ENCODE measurements around the gene SMARCC1.
"Not testable (repeated sequence)": the region's sequence is repeated elsewhere in the genome, so short reads cannot be mapped to it uniquely, and the experiment has no call there.

Gene SMARCC1

DNA sequence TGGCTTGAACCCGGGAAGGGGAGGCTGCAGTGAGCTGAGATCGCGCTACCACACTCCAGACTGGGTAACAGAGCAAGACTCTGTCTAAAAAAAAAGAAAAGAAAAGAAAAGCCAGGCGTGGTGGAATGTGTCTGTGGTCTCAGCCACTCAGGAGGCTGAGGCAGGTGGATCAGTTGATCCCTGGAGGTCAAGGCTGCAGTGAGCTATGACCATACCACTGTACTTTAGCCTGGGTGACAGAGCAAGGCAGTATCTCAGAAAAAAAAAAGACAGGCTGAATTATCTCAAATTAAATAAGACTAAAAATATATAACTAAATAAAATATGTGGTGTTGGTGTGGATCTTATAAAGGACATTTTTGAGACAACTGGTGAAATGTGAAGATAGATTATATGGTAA, 20.6 kb downstream of the SMARCC1 start:
- no peaks in the 10 kb centered on the region for H3K9me3 ChIP-seq (replicated peaks; ENCODE audit: insufficient read depth, low read length)
- no peak overlapping the region for H3K4me3 ChIP-seq (ENCODE audit: low read length)
- no peaks in the 10 kb centered on the region for H3K27me3 ChIP-seq (replicated peaks; ENCODE audit: insufficient read depth, low read length)
- H3K4me1 ChIP-seq (ENCODE audit: low read length): no peaks in the 10 kb centered on the region
- H3K9me2 ChIP-seq (replicated peaks; ENCODE audit: insufficient read depth, low read length): no peaks in the 10 kb centered on the region
- no peaks in the 10 kb centered on the region for H3F3A ChIP-seq (ENCODE audit: insufficient read depth, low read length)
- no peak overlapping the region for H3K27ac ChIP-seq (ENCODE audit: low read length)
- H2AFZ ChIP-seq (ENCODE audit: low read length): no peak overlapping the region
- peaks cover 11% of the 10 kb centered on the region; the same call in 1 of the 2 replicates for H3K36me3 ChIP-seq (replicated peaks; ENCODE audit: insufficient read depth, low read length)
- no peak overlapping the region for H3K4me2 ChIP-seq (ENCODE audit: low read depth, low read length)
- no peak for DNase-seq
- no peaks in the 10 kb centered on the region; the same call in 1 of the 2 replicates for H4K20me1 ChIP-seq (ENCODE audit: insufficient read depth, low read length)
- TF ChIP-seq EZH2 (optimal IDR thresholded peaks at IDR 0.05; ENCODE audit: low read depth, low read length) (no peak), EZH2phosphoT487 (IDR thresholded peaks at IDR 0.05; ENCODE audit: low read length) (no peak)
- TF ChIP-seq, protein P1, sequence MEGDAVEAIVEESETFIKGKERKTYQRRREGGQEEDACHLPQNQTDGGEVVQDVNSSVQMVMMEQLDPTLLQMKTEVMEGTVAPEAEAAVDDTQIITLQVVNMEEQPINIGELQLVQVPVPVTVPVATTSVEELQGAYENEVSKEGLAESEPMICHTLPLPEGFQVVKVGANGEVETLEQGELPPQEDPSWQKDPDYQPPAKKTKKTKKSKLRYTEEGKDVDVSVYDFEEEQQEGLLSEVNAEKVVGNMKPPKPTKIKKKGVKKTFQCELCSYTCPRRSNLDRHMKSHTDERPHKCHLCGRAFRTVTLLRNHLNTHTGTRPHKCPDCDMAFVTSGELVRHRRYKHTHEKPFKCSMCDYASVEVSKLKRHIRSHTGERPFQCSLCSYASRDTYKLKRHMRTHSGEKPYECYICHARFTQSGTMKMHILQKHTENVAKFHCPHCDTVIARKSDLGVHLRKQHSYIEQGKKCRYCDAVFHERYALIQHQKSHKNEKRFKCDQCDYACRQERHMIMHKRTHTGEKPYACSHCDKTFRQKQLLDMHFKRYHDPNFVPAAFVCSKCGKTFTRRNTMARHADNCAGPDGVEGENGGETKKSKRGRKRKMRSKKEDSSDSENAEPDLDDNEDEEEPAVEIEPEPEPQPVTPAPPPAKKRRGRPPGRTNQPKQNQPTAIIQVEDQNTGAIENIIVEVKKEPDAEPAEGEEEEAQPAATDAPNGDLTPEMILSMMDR (IDR thresholded peaks at IDR 0.05; ENCODE audit: low read length): no peak
- H3K79me2 ChIP-seq (ENCODE audit: low read length): peaks cover 84% of the 10 kb centered on the region
- no peak overlapping the region for H3K9ac ChIP-seq (ENCODE audit: low read length)

DNA sequence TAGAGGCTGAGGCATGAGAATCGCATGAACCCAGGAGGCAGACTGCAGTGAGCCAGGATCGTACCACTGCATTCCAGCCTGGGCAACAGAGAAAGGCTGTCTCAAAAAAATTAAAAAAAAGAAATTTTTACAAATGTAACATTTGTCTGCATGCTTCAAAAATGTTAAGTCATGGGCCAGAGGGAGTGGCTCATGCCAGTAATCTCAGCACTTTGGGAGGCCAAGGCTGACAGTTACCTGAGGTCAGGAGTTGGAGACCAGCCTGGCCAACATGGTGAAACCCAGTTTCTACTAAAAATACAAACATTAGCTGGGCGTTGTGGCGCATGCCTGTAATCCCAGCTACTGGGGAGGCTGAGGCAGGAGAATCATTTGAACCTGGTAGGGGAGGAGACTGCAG, 21.5 kb downstream of the SMARCC1 start:
- not testable (repeated sequence) for H3K9me3 ChIP-seq (replicated peaks; ENCODE audit: insufficient read depth, low read length); H3K9me2 ChIP-seq (replicated peaks; ENCODE audit: insufficient read depth, low read length); H3K27ac ChIP-seq (ENCODE audit: low read length); H3F3A ChIP-seq (ENCODE audit: insufficient read depth, low read length); H4K20me1 ChIP-seq (ENCODE audit: insufficient read depth, low read length); H3K4me1 ChIP-seq (ENCODE audit: low read length); H3K4me2 ChIP-seq (ENCODE audit: low read depth, low read length); H3K4me3 ChIP-seq (ENCODE audit: low read length); H2AFZ ChIP-seq (ENCODE audit: low read length); DNase-seq; H3K9ac ChIP-seq (ENCODE audit: low read length); H3K27me3 ChIP-seq (replicated peaks; ENCODE audit: insufficient read depth, low read length)
- Histone ChIP-seq H3K36me3 (replicated peaks; ENCODE audit: insufficient read depth, low read length) (peaks cover 11% of the 10 kb centered on the region; the same call in 1 of the 2 replicates), H3K79me2 (ENCODE audit: low read length) (peaks cover 84% of the 10 kb centered on the region)

DNA sequence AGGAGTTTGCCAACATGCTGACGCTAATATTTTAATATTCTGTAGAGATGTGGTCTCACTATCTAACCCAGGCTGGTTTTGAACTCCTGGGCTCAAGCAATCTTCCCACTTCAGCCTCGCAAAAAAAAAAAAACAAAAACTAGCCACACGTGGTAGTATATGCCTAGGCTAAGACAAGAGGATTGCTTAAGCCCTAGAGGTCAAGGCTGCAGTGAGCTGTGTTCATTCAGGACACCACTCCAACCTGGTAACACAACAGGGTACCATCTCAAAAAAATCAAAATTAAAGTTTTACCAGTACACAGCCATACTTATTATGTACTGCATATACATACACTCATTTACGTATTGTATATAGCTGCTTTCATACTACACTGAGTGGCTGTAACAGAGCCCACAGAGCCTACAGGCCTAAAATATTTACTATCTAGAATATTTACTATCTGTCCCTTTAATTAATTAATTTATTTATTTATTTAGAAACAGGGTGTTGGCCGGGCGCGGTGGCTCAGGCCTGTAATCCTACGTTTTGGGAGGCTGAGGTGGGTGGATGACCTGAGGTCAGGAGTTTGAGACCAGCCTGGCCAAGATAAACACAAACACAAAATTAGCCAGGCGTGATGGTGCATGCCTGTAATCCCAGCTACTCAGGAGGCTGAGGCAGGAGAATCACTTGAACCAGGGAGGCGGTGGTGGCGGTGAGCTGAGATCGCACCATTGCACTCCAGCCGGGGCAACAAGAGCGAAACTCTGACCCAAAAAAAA, 23.2 kb downstream of the SMARCC1 start:
- no peak overlapping the region for H2AFZ ChIP-seq (ENCODE audit: low read length)
- H3K27ac ChIP-seq (ENCODE audit: low read length): no peak overlapping the region
- H3K27me3 ChIP-seq (replicated peaks; ENCODE audit: insufficient read depth, low read length): no peaks in the 10 kb centered on the region
- H3K9me2 ChIP-seq (replicated peaks; ENCODE audit: insufficient read depth, low read length): no peaks in the 10 kb centered on the region
- peaks cover 85% of the 10 kb centered on the region for H3K79me2 ChIP-seq (ENCODE audit: low read length)
- no peak for DNase-seq
- H3K4me1 ChIP-seq (ENCODE audit: low read length): no peaks in the 10 kb centered on the region
- H3K4me2 ChIP-seq (ENCODE audit: low read depth, low read length): no peak overlapping the region
- no peaks in the 10 kb centered on the region for H3K9me3 ChIP-seq (replicated peaks; ENCODE audit: insufficient read depth, low read length)
- 0 out of 2 replicates have a peak, but pooled peaks cover 7% of the 10 kb centered on the region for H3K36me3 ChIP-seq (replicated peaks; ENCODE audit: insufficient read depth, low read length)
- no peak overlapping the region for H3K9ac ChIP-seq (ENCODE audit: low read length)
- H3K4me3 ChIP-seq (ENCODE audit: low read length): no peak overlapping the region
- no peaks in the 10 kb centered on the region for H3F3A ChIP-seq (ENCODE audit: insufficient read depth, low read length)
- TF ChIP-seq, protein P1 (IDR thresholded peaks at IDR 0.05; ENCODE audit: low read length): no peak
- TF ChIP-seq EZH2phosphoT487 (IDR thresholded peaks at IDR 0.05; ENCODE audit: low read length) (no peak), EZH2 (optimal IDR thresholded peaks at IDR 0.05; ENCODE audit: low read depth, low read length) (no peak)
- no peaks in the 10 kb centered on the region; the same call in 1 of the 2 replicates for H4K20me1 ChIP-seq (ENCODE audit: insufficient read depth, low read length)

DNA sequence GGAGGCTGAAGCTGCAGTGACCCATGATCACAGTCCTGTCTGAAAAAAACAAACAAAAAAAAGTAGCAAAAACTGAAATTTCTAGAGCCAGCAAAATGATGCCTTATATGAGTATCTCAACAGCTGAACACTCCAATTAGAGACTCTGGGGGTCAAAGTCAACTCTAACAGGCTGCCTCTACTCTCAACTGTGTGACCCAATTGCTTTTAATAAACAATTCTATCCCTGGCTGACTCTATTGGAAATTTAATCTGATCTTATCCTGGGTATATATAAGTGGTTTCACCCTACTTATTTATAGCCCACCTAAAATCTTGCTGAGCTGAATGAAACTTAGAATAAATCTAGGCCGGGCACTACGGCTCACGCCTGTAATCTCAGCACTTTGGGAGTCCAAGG, 29.0 kb downstream of the SMARCC1 start:
- Histone ChIP-seq H3K4me2 (ENCODE audit: low read depth, low read length) (no peak overlapping the region), H3K27me3 (replicated peaks; ENCODE audit: insufficient read depth, low read length) (no peaks in the 10 kb centered on the region), H3K4me3 (ENCODE audit: low read length) (no peak overlapping the region), H2AFZ (ENCODE audit: low read length) (no peak overlapping the region), H3K79me2 (ENCODE audit: low read length) (peaks cover 93% of the 10 kb centered on the region), H3K4me1 (ENCODE audit: low read length) (no peaks in the 10 kb centered on the region), H3K27ac (ENCODE audit: low read length) (no peak overlapping the region), H3F3A (ENCODE audit: insufficient read depth, low read length) (no peaks in the 10 kb centered on the region), H3K9ac (ENCODE audit: low read length) (no peak overlapping the region), H3K9me3 (replicated peaks; ENCODE audit: insufficient read depth, low read length) (no peaks in the 10 kb centered on the region), H3K9me2 (replicated peaks; ENCODE audit: insufficient read depth, low read length) (no peaks in the 10 kb centered on the region), H3K36me3 (replicated peaks; ENCODE audit: insufficient read depth, low read length) (0 out of 2 replicates have a peak, but pooled peaks cover 7% of the 10 kb centered on the region), H4K20me1 (ENCODE audit: insufficient read depth, low read length) (no peaks in the 10 kb centered on the region; the same call in 1 of the 2 replicates)
- DNase-seq: no peak
- no peak for TF ChIP-seq EZH2phosphoT487 (IDR thresholded peaks at IDR 0.05; ENCODE audit: low read length)
- TF ChIP-seq EZH2 (optimal IDR thresholded peaks at IDR 0.05; ENCODE audit: low read depth, low read length): no peak
- TF ChIP-seq, protein P1 (IDR thresholded peaks at IDR 0.05; ENCODE audit: low read length): no peak

DNA sequence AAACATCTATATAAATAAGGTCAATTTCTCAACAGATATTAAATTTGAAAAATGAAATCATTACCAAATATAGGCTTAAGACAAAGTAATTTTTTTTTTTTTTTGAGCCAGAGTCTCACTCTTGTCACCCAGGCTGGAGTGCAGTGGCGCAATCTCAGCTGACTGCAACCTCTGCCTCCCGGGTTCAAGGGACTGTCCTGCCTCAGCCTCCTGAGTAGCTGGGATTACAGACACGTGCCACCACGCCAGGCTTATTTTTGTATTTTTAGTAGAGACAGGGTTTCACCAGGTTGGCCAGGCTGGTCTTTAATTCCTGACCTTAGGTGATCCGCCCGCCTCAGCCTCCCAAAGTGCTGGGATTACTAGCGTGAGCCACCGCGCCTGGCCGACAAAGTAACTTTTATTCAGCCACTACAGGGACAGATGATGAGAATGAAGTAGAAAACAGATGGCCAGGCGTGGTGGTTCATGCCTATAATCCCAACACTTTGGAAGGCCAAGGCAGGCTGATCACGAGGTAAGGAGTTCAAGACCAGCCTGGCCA, 30.8 kb downstream of the SMARCC1 start:
- H3F3A ChIP-seq (ENCODE audit: insufficient read depth, low read length); H4K20me1 ChIP-seq (ENCODE audit: insufficient read depth, low read length); H3K9ac ChIP-seq (ENCODE audit: low read length); H3K9me2 ChIP-seq (replicated peaks; ENCODE audit: insufficient read depth, low read length); H3K4me1 ChIP-seq (ENCODE audit: low read length); H3K36me3 ChIP-seq (replicated peaks; ENCODE audit: insufficient read depth, low read length); H3K9me3 ChIP-seq (replicated peaks; ENCODE audit: insufficient read depth, low read length); H3K4me2 ChIP-seq (ENCODE audit: low read depth, low read length); H2AFZ ChIP-seq (ENCODE audit: low read length); H3K27ac ChIP-seq (ENCODE audit: low read length); H3K4me3 ChIP-seq (ENCODE audit: low read length); H3K27me3 ChIP-seq (replicated peaks; ENCODE audit: insufficient read depth, low read length); DNase-seq: not testable (repeated sequence)
- H3K79me2 ChIP-seq (ENCODE audit: low read length): peaks cover 90% of the 10 kb centered on the region
